Spleen (tissue), 11 donors: Measurements from ENCODE around the gene NAP1L5. TPM values are rescaled to one million over a fixed set of nuclear protein-coding genes. Genes with fewer than 3 reads are reported as not detected.

ENCODE experiments used
- DNase-seq: peaks from one replicate; pipeline ENCODE4 v3.0.0-alpha.2; 2020
- H3K27ac ChIP-seq, 8 donors: fragments of 200-600 bp; sonication (generic) in 7 of 8; 1 replicate in 4 of 8; 2 replicates in 4 of 8; pipeline versions ENCODE4 v1.5.0 to v1.8.0; 2016 to 2021; ENCODE audit warnings: inconsistent platforms in 4 of 8, mild to moderate bottlenecking in 4 of 8, moderate library complexity in 1 of 8
- H3K27me3 ChIP-seq, 7 donors: fragments of 200-600 bp; sonication (generic) in 6 of 7; replicated peaks in 1 of 7; 1 replicate in 4 of 7; 2 replicates in 3 of 7; pipeline versions ENCODE4 v1.5.0 to v1.8.0; 2016 to 2021; ENCODE audit warnings: inconsistent platforms in 3 of 7, mild to moderate bottlenecking in 1 of 7
- H3K36me3 ChIP-seq, 6 donors: fragments of 200-600 bp; sonication (generic) in 5 of 6; 1 replicate in 4 of 6; 2 replicates in 2 of 6; pipeline versions ENCODE4 v1.5.0 to v1.8.0; 2016 to 2021; ENCODE audit warnings: inconsistent platforms in 2 of 6
- H3K4me1 ChIP-seq, 6 donors: fragments of 200-600 bp; sonication (generic) in 5 of 6; 1 replicate in 3 of 6; 2 replicates in 3 of 6; pipeline versions ENCODE4 v1.5.0 to v1.8.0; 2016 to 2021; ENCODE audit warnings: inconsistent platforms in 3 of 6
- H3K4me3 ChIP-seq, 8 donors: fragments of 200-600 bp; sonication (generic) in 7 of 8; 1 replicate in 4 of 8; 2 replicates in 4 of 8; pipeline versions ENCODE4 v1.5.0 to v1.8.0; 2016 to 2021; ENCODE audit warnings: inconsistent platforms in 4 of 8, mild to moderate bottlenecking in 4 of 8, moderate library complexity in 2 of 8
- H3K9me3 ChIP-seq, 8 donors: fragments of 200-600 bp; sonication (generic) in 7 of 8; 1 replicate in 4 of 8; 2 replicates in 4 of 8; pipeline versions ENCODE4 v1.5.0 to v1.8.0; 2016 to 2021; ENCODE audit warnings: inconsistent platforms in 4 of 8
- CTCF ChIP-seq, 11 experiments: fragments of 200-600 bp in 7 of 11; fragments of 450-650 bp in 4 of 11; sonication (generic) in 4 of 11; IDR thresholded peaks in 8 of 11; conservative IDR thresholded peaks in 3 of 11; 1 replicate in 7 of 11; 2 replicates in 4 of 11; pipeline versions ENCODE4 v1.4.0 to v1.8.0; 2016 to 2021; ENCODE audit warnings: antibody characterized with exemption in 11 of 11, inconsistent platforms in 4 of 11, mild to moderate bottlenecking in 1 of 11
- POLR2A ChIP-seq, 3 donors: fragments of 450-650 bp; IDR thresholded peaks; one replicate each; pipeline ENCODE4 v1.5.1; 2017; ENCODE audit warnings: antibody characterized with exemption in 3 of 3, mild to moderate bottlenecking in 1 of 3
- POLR2AphosphoS5 ChIP-seq, 3 donors: sonication (generic); formaldehyde crosslinking; IDR thresholded peaks; one replicate each; pipeline ENCODE4 v1.5.1; 2017; ENCODE audit warnings: antibody characterized with exemption in 3 of 3
- WGBS, 5 donors: extraction: QIAGEN DNeasy Blood & Tissue Kit in 3 of 5; methylation state at CpG; one replicate each; pipeline versions ENCODE4 v1.1.5 to v1.1.7; 2013 to 2018; 5-methylcytosine and 5-hydroxymethylcytosine counted together
- intact Hi-C: fragments of 100-400 bp; cut with DNase I; formaldehyde crosslinking; loops from one replicate; pipeline ENCODE4 v1.15.0; 2023; ENCODE audit warnings: low total_unique reads
- polyA plus RNA-seq, 3 donors: library from polyadenylated mRNA; stranded (reverse); fragments of 200-250 nt; gene quantifications; one replicate each; pipeline ENCODE4 v1.2.1, GENCODE V29; 2013
- total RNA-seq, 7 donors: library from RNA; depleted of rRNA in 3 of 7; stranded (reverse); fragments of >200 nt in 3 of 7; fragmentation: NEBNext Ultra II Directional in 4 of 7; extraction: Animal tissue kit (Norgen Biotek cat#: 25700) in 4 of 7; gene quantifications; one replicate each; pipeline versions ENCODE4 v1.1.0 to v1.2.1, GENCODE V29; 2016 to 2021
- donor health status: healthy with polysubstance abuse.
- donor health status: DM: no; HTN: no; CAD: no; lungs with moderate emphysema.
- donor health status: DM: no; HTN: no; CAD: no.
- donor health status: Bipolar disorder and iron deficiency.
- donor health status: healthy.
- donor health status: DM: no; HTN: no; CAD: no.
- donor health status: DM: yes; HTN: yes; CAD: no.

The NAP1L5 gene
- total and polyA plus RNA-seq, 10 donors: 3.5 to 6.7 (median 4.9) TPM

GRCh38 chr4:88724406-88724805 is 26.8 kb upstream of the NAP1L5 start:
- Histone ChIP-seq H3K36me3 (peaks cover 4 to 100% (median 64%) of the 10 kb centered on the region in 6 donors), H3K27me3 (no peaks in the 10 kb centered on the region), H3K9me3 (no peaks in the 10 kb centered on the region), H3K4me1 (no peaks in the 10 kb centered on the region), H3K4me3 (no peak overlapping the region), H3K27ac (no peak overlapping the region)
- WGBS, 5 donors: 88 to 98% (median 92%) methylated on average over 2 of the region's 2 CpGs
- DNase-seq: no peak
- TF ChIP-seq POLR2AphosphoS5 (IDR thresholded peaks at IDR 0.05): no peak
- TF ChIP-seq CTCF (IDR thresholded peaks at IDR 0.05 in 8 of 11, conservative IDR thresholded peaks at IDR 0.05 in 3 of 11): no peak
- intact Hi-C loops: no loop called here

GRCh38 chr4:88722828-88723227 is 25.2 kb upstream of the NAP1L5 start:
- peaks cover 4 to 100% (median 56%) of the 10 kb centered on the region in 6 donors for H3K36me3 ChIP-seq
- intact Hi-C loops: no loop called here

GRCh38 chr4:88722276-88722780 is 24.7 kb upstream of the NAP1L5 start:
- intact Hi-C loops: no loop called here
- Histone ChIP-seq H3K4me3 (no peak overlapping the region), H3K27me3 (no peaks in the 10 kb centered on the region), H3K4me1 (peaks cover 0 to 5% (median 0%) of the 10 kb centered on the region in 6 donors), H3K27ac (no peak overlapping the region), H3K36me3 (peaks cover 4 to 100% (median 56%) of the 10 kb centered on the region in 6 donors), H3K9me3 (peaks cover under 1 to 11% (median 8%) of the 10 kb centered on the region in 8 donors)
- DNase-seq: no peak
- WGBS, 5 donors: 91 to 97% (median 95%) methylated on average over 10 of the region's 10 CpGs
- TF ChIP-seq POLR2A (IDR thresholded peaks at IDR 0.05) (no peak), CTCF (IDR thresholded peaks at IDR 0.05 in 8 of 11, conservative IDR thresholded peaks at IDR 0.05 in 3 of 11) (no peak)

More at GRCh38 chr4:88722828-88723227, 25.2 kb upstream of the NAP1L5 start:
- H3K9me3 ChIP-seq: peaks cover 0 to 6% (median 3%) of the 10 kb centered on the region in 8 donors
- WGBS, 5 donors: 91 to 100% (median 93%) methylated on average over 2 of the region's 2 CpGs
- DNase-seq: no peak
- no peak overlapping the region for H3K4me3 ChIP-seq
- no peaks in the 10 kb centered on the region for H3K27me3 ChIP-seq
- H3K4me1 ChIP-seq: peaks cover 0 to 5% (median 0%) of the 10 kb centered on the region in 6 donors
- TF ChIP-seq POLR2A (IDR thresholded peaks at IDR 0.05): no peak
- no peak for TF ChIP-seq POLR2AphosphoS5 (IDR thresholded peaks at IDR 0.05)
- TF ChIP-seq CTCF (IDR thresholded peaks at IDR 0.05 in 8 of 11, conservative IDR thresholded peaks at IDR 0.05 in 3 of 11): no peak
- no peak overlapping the region for H3K27ac ChIP-seq

- peaks cover 8 to 27% (median 24%) of the 10 kb centered on the region in 8 donors for H3K9me3 ChIP-seq
- H3K4me3 ChIP-seq: no peak overlapping the region
- WGBS, 5 donors: 91 to 95% (median 94%) methylated on average over 10 of the region's 10 CpGs
- H3K4me1 ChIP-seq: peaks cover 0 to 5% (median 0%) of the 10 kb centered on the region in 6 donors
- no peak for DNase-seq
- intact Hi-C loops: no loop called here
- H3K27ac ChIP-seq: no peak overlapping the region
- peaks cover 0 to 100% (median 57%) of the 10 kb centered on the region in 6 donors for H3K36me3 ChIP-seq
- TF ChIP-seq POLR2A (IDR thresholded peaks at IDR 0.05) (no peak), CTCF (IDR thresholded peaks at IDR 0.05 in 8 of 11, conservative IDR thresholded peaks at IDR 0.05 in 3 of 11) (no peak), POLR2AphosphoS5 (IDR thresholded peaks at IDR 0.05) (no peak)
- no peaks in the 10 kb centered on the region for H3K27me3 ChIP-seq
Measured at GRCh38 chr4:88720451-88721428, 23.1 kb upstream of the NAP1L5 start.
